ENCODE data around the gene AGT.
"Not testable (repeated sequence)": the region's sequence is repeated elsewhere in the genome, so short reads cannot be mapped to it uniquely, and the experiment has no call there.

The AGT gene

GRCh38 chr1:230684998-230685397 lies 28.9 kb downstream of the AGT start:
- no peak for DNase-seq

- DNase-seq = no peak
Observed at GRCh38 chr1:230684146-230684545, 29.8 kb downstream of the AGT start.

- no peak for DNase-seq
Observed at GRCh38 chr1:230682882-230683610, 30.9 kb downstream of the AGT start.

GRCh38 chr1:230682274-230682673 lies 31.6 kb downstream of the AGT start:
- DNase-seq = no peak

- no peak for DNase-seq
Observed at GRCh38 chr1:230681599-230681998, 32.3 kb downstream of the AGT start.

GRCh38 chr1:230680300-230681025 lies 33.5 kb downstream of the AGT start:
- DNase-seq = no peak

- DNase-seq = no peak
Observed at GRCh38 chr1:230679825-230680224, 34.1 kb downstream of the AGT start.

GRCh38 chr1:230679192-230679591 lies 34.7 kb downstream of the AGT start:
- DNase-seq = no peak

- no peak for DNase-seq
Observed at GRCh38 chr1:230677200-230677599, 36.7 kb downstream of the AGT start.

- DNase-seq = no peak
Observed at GRCh38 chr1:230674581-230674980, 39.3 kb downstream of the AGT start.

GRCh38 chr1:230669543-230669942 lies 44.4 kb downstream of the AGT start:
- DNase-seq = no peak

- DNase-seq = no peak
Observed at GRCh38 chr1:230668227-230668626, 45.7 kb downstream of the AGT start.

- no peak for DNase-seq
Observed at GRCh38 chr1:230661976-230662375, 51.9 kb downstream of the AGT start.

- no peak for DNase-seq
Observed at GRCh38 chr1:230658691-230659090, 55.2 kb downstream of the AGT start.

- DNase-seq = not testable (repeated sequence)
Observed at GRCh38 chr1:230658103-230658502, 55.8 kb downstream of the AGT start.

- DNase-seq = not testable (repeated sequence)
Observed at GRCh38 chr1:230656719-230657118, 57.2 kb downstream of the AGT start.
